Chondrocyte (in vitro differentiated cells): ENCODE results near the gene EXOC3L4. TPM values are rescaled to one million over a fixed set of nuclear protein-coding genes. Genes with fewer than 3 reads are reported as not detected.

Experiments used
- DNase-seq: peaks from one replicate; pipeline ENCODE4 v3.0.0; 2021; ENCODE audit warnings: mixed read lengths, low spot score
- H3K27ac Mint-ChIP-seq: one replicate; pipeline ENCODE4 v1.8.0; 2021; ENCODE audit warnings: mild to moderate bottlenecking, moderate library complexity, mixed read lengths; ENCODE audit not compliant: unreplicated experiment
- H3K27me3 Mint-ChIP-seq: 2 replicates; pipeline ENCODE4 v1.8.0; 2021; ENCODE audit warnings: low read depth, mixed read lengths
- H3K36me3 Mint-ChIP-seq: 2 replicates; pipeline ENCODE4 v1.8.0; 2021; ENCODE audit warnings: low read depth, mixed read lengths
- H3K4me1 Mint-ChIP-seq: 2 replicates; pipeline ENCODE4 v1.8.0; 2021; ENCODE audit warnings: low read depth, mild to moderate bottlenecking, mixed read lengths
- H3K4me3 Mint-ChIP-seq: one replicate; pipeline ENCODE4 v1.8.0; 2021; ENCODE audit warnings: mild to moderate bottlenecking, moderate library complexity, mixed read lengths; ENCODE audit not compliant: unreplicated experiment
- H3K9me3 Mint-ChIP-seq: 2 replicates; pipeline ENCODE4 v1.8.0; 2021; ENCODE audit warnings: low read depth, mixed read lengths
- total RNA-seq: library from RNA; stranded (reverse); gene quantifications from 3 replicates; pipeline ENCODE4 v1.2.1, GENCODE V29; 2021
- TF ChIP-seq, protein P1 (sequence below): fragments of 200-600 bp; sonication (generic); IDR thresholded peaks from 2 replicates; pipeline ENCODE4 v1.5.0; 2021; ENCODE audit warnings: antibody characterized with exemption, mild to moderate bottlenecking, moderate library complexity

The EXOC3L4 gene
- total RNA-seq, 1 donor from 2014 or later, result not detected

DNA sequence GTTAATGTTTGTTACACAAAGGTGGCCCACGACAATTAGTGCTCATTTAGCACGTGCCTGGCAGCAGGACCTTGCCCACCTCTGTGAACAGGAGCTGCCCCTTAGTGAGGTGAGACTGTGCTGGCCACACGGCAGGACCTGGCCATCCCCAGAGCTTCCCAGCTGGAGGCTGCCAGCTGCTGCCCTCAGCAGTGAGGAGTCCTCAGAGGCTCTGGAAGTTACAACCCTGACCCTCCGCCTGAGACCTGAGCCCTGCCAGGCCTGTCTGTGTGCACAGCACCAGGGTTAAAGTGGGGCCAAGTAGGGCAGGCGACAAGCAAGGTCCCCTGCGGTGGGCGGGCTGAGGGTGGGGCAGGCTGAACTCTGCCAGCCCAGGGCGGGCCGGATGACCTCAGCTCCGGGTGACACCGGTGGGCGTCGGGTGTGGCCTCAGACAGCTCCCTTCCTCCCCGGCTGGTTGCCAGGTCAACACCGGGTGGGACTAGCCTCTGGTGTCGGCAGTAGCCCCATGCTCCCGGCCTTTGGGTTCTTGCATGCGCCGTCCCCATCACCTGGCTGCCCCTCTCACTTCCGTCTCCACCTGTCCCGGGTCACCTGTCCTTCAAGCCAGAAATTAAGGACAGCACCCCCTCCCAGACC lies 19.7 kb upstream of the EXOC3L4 start:
- TF ChIP-seq, protein P1, sequence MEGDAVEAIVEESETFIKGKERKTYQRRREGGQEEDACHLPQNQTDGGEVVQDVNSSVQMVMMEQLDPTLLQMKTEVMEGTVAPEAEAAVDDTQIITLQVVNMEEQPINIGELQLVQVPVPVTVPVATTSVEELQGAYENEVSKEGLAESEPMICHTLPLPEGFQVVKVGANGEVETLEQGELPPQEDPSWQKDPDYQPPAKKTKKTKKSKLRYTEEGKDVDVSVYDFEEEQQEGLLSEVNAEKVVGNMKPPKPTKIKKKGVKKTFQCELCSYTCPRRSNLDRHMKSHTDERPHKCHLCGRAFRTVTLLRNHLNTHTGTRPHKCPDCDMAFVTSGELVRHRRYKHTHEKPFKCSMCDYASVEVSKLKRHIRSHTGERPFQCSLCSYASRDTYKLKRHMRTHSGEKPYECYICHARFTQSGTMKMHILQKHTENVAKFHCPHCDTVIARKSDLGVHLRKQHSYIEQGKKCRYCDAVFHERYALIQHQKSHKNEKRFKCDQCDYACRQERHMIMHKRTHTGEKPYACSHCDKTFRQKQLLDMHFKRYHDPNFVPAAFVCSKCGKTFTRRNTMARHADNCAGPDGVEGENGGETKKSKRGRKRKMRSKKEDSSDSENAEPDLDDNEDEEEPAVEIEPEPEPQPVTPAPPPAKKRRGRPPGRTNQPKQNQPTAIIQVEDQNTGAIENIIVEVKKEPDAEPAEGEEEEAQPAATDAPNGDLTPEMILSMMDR, result no peak
- H3K4me1 Mint-ChIP-seq, result peaks cover 14% of the 10 kb centered on the region
- no peak overlapping the region for H3K4me3 Mint-ChIP-seq
- peak; percentile 91 for DNase-seq
- H3K36me3 Mint-ChIP-seq, result no peaks in the 10 kb centered on the region
- H3K9me3 Mint-ChIP-seq, result no peaks in the 10 kb centered on the region
- no peaks in the 10 kb centered on the region for H3K27me3 Mint-ChIP-seq
- H3K27ac Mint-ChIP-seq, result peak overlapping the region; percentile 22

- Mint-ChIP-seq H3K4me1 (peaks cover 8% of the 10 kb centered on the region), H3K27ac (no peak overlapping the region), H3K4me3 (no peak overlapping the region), H3K36me3 (no peaks in the 10 kb centered on the region), H3K9me3 (no peaks in the 10 kb centered on the region), H3K27me3 (no peaks in the 10 kb centered on the region)
- TF ChIP-seq, protein P1, result peak; percentile 82
- DNase-seq, result peak; percentile 90
These were observed 16.1 kb upstream of the EXOC3L4 start for GRCh38 chr14:103078420-103078749.

DNA sequence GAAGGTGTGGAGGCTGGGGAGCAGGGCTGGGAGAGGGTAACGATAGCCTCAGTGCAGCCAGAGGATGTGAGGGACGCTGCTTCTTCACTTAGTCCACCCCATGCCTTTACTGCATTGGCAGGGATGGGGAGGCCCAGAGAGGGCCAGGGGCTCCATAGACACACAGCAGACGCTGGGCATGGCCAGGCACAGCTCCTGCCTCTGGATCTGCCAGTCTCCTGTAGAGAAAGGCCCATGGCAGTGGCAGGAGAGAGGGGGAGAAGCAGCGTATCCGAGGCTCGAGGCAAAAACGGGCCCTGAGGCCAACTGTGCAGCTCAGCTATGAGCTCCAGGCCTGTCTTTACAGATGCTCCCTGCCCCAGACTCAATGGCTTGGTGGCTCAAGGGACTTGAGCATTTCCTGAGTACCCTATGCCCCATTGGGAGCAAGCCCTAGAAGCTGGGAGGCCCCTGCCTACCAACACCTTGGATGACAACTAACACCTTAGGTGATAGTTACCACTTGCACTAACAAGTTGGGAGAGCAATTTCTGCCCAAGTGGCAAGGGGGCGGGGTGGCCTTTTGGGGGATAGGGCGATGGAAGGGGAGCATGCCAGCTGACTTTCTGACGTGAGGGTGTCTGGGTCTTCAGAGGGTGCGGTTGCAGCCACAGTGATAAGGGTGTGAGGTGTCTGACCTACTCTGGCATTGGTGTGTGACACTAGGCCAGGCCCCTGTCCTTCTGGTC lies 15.5 kb upstream of the EXOC3L4 start:
- peaks cover 5% of the 10 kb centered on the region for H3K4me1 Mint-ChIP-seq
- H3K36me3 Mint-ChIP-seq, result no peaks in the 10 kb centered on the region
- no peak overlapping the region for H3K4me3 Mint-ChIP-seq
- H3K9me3 Mint-ChIP-seq, result no peaks in the 10 kb centered on the region
- no peaks in the 10 kb centered on the region for H3K27me3 Mint-ChIP-seq
- TF ChIP-seq, protein P1, result no peak
- no peak for DNase-seq
- no peak overlapping the region for H3K27ac Mint-ChIP-seq

DNA sequence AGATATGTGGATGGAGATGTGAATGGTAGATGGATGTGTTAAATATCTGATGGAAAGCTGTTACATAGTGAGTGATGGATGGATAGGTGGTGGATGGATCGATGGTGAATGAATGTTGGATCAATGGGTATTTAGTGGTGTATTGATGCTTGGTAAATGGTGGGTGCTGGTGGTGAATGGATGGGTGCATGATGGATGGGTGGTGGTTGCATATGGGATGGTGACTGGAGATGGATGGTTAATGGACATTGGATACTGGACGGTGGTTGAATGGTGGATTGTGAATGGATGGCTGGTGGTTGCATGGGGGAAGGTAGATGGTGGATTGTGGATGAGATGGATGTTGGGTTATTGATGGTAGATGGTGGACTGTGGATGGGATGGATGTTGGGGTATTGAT lies 12.6 kb upstream of the EXOC3L4 start:
- H3K27me3 Mint-ChIP-seq, result peaks cover 7% of the 10 kb centered on the region

More for the DNA sequence above, 12.6 kb upstream of the EXOC3L4 start:
- H3K4me1 Mint-ChIP-seq, result peaks cover 3% of the 10 kb centered on the region
- no peaks in the 10 kb centered on the region for H3K36me3 Mint-ChIP-seq
- H3K9me3 Mint-ChIP-seq, result no peaks in the 10 kb centered on the region
- no peak overlapping the region for H3K4me3 Mint-ChIP-seq
- TF ChIP-seq, protein P1, result no peak
- DNase-seq, result no peak
- no peak overlapping the region for H3K27ac Mint-ChIP-seq
